GM12864 (cell line): ENCODE data around the gene TAGLN2.

Source experiments
- DNase-seq: peaks from one replicate; pipeline ENCODE4 v3.0.0-alpha.2; 2011; ENCODE audit warnings: low read depth
- H3K4me3 ChIP-seq: 2 replicates; pipeline ENCODE4 v1.5.1; 2011; ENCODE audit warnings: mild to moderate bottlenecking, low read depth, low read length, control low read depth
- CTCF ChIP-seq: IDR thresholded peaks from 2 replicates; pipeline ENCODE4 v1.5.1; 2011; ENCODE audit warnings: low read depth, mild to moderate bottlenecking, moderate library complexity, low read length, control low read depth, inconsistent platforms; ENCODE audit errors: missing control alignments

Gene TAGLN2

GRCh38 chr1:159934136-159935039 lies 9.1 kb upstream of the TAGLN2 start:
- H3K4me3 ChIP-seq, result no peak overlapping the region
- TF ChIP-seq CTCF, result no peak
- no peak for DNase-seq

- no peak for DNase-seq
- TF ChIP-seq CTCF, result no peak
- no peak overlapping the region for H3K4me3 ChIP-seq
These were observed 8.0 kb upstream of the TAGLN2 start for GRCh38 chr1:159933347-159933746.

- DNase-seq, result no peak
- H3K4me3 ChIP-seq, result no peak overlapping the region
- TF ChIP-seq CTCF, result no peak
These were observed 7.3 kb upstream of the TAGLN2 start for GRCh38 chr1:159932296-159933285.

GRCh38 chr1:159931795-159932173 lies 6.5 kb upstream of the TAGLN2 start:
- DNase-seq, result no peak
- TF ChIP-seq CTCF, result no peak
- H3K4me3 ChIP-seq, result no peak overlapping the region

GRCh38 chr1:159931101-159931794 lies 5.9 kb upstream of the TAGLN2 start:
- no peak overlapping the region for H3K4me3 ChIP-seq
- TF ChIP-seq CTCF, result no peak
- no peak for DNase-seq

- no peak overlapping the region for H3K4me3 ChIP-seq
- no peak for TF ChIP-seq CTCF
- DNase-seq, result no peak
These were observed 5.3 kb upstream of the TAGLN2 start for GRCh38 chr1:159930634-159931033.
